OCI-LY1 (cell line): ENCODE results near the gene RASL11B.

Source experiments
- EZH2 ChIP-seq: fragments of 200-600 bp; sonication (generic), shearing (Covaris generic); IDR thresholded peaks from 2 replicates; pipeline ENCODE4 v1.8.0; 2017; ENCODE audit warnings: borderline replicate concordance, mixed run types, mild to moderate bottlenecking, antibody characterized with exemption, low read length, moderate library complexity, mixed read lengths
- TF ChIP-seq, protein P1 (sequence below): fragments of 200-600 bp; sonication (generic), shearing (Covaris generic); IDR thresholded peaks from 2 replicates; pipeline ENCODE4 v1.5.1; 2017; ENCODE audit warnings: mild to moderate bottlenecking, antibody characterized with exemption, low read length, moderate library complexity, mixed read lengths

DNA sequence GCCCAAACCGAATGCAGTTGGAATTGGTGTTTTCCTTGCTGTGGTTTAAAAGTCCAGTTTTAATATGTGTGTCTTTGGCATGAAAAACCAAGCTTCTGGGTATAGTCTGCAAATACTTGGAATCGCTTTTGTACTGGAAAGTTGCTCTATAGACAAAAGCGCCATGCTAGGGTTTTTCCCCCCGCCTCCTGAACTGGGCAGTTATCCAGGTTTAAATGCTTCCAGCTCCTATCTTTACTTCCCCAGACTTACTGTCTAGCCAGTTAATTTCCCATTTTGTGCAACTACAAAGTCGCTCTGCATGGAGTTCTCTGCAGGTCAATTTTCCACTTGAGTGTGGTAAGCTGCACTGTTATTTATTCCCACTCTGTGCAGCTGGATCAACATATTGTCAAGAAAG lies 2.7 kb downstream of the RASL11B start:
- TF ChIP-seq, protein P1, sequence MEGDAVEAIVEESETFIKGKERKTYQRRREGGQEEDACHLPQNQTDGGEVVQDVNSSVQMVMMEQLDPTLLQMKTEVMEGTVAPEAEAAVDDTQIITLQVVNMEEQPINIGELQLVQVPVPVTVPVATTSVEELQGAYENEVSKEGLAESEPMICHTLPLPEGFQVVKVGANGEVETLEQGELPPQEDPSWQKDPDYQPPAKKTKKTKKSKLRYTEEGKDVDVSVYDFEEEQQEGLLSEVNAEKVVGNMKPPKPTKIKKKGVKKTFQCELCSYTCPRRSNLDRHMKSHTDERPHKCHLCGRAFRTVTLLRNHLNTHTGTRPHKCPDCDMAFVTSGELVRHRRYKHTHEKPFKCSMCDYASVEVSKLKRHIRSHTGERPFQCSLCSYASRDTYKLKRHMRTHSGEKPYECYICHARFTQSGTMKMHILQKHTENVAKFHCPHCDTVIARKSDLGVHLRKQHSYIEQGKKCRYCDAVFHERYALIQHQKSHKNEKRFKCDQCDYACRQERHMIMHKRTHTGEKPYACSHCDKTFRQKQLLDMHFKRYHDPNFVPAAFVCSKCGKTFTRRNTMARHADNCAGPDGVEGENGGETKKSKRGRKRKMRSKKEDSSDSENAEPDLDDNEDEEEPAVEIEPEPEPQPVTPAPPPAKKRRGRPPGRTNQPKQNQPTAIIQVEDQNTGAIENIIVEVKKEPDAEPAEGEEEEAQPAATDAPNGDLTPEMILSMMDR = no peak
- no peak for TF ChIP-seq EZH2
